HG02981 (cell line): ENCODE measurements around the gene KEL.
A peak's percentile ranks its signal among the peaks of the same experiment; 100 is the strongest.

Experiments used
- ATAC-seq: cut with Tn5 transposase; IDR thresholded peaks from one replicate; pipeline ENCODE4 v1.9.1; 2021; ENCODE audit warnings: mild to moderate bottlenecking, moderate library complexity; ENCODE audit not compliant: unreplicated experiment

KEL gene

DNA sequence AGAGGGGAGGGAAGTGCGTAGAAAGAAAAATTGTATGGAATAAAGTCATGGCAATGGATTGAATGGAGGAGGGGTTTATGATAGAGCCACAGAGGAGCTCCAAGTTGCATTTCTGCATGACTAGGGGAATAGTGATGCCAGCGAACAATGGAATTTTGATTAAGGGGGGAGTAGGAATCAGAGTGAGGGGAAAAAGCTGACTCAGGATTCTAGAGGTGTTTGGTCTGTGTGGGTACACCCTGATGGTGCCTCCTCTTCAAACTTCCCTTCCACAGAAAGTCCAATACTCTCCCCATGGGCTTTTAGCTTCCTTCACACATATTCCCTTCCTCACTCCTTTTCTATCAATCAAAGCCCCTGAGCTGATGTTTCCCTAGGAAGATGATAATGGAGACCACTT is 1.8 kb upstream of the KEL start:
- no peak for ATAC-seq

DNA sequence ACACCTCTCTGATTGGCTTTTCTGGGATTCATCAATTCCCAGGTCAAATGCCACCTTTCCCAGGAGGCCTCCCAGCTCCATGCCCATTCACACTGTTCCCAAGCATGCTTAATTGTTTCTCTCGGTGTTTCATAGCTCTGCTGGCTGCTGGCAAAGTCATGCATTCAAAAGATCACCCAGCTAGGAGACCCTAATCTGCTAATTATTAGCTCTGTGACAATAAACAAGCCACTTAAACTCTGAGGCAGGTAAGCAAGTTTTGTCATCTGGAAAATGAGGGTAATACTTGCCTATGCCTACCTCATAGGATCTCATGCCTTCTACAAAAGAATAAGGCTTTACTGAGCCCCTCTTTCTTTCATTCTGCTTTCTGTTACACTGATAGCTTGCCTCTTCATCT is 828 bp upstream of the KEL start:
- no peak for ATAC-seq

DNA sequence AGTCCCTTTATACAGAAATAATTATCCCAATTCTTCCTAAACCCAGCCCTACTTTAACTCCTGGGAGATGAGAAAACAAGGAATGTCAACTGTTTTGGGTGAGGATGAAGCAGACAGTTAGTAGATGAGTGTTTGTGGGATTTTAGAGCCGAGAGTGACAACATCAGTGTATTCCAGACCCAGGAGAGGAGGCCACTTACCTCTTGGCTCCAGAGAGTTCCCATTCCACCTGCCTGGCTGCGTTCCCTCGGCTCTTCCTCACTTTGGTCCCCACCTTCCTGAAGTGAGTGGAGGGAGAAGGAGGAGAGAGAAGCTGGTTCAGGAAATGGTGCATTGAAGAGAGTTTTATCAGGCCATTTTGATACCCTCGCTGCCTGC is 579 bp downstream of the KEL start:
- ATAC-seq: no peak

DNA sequence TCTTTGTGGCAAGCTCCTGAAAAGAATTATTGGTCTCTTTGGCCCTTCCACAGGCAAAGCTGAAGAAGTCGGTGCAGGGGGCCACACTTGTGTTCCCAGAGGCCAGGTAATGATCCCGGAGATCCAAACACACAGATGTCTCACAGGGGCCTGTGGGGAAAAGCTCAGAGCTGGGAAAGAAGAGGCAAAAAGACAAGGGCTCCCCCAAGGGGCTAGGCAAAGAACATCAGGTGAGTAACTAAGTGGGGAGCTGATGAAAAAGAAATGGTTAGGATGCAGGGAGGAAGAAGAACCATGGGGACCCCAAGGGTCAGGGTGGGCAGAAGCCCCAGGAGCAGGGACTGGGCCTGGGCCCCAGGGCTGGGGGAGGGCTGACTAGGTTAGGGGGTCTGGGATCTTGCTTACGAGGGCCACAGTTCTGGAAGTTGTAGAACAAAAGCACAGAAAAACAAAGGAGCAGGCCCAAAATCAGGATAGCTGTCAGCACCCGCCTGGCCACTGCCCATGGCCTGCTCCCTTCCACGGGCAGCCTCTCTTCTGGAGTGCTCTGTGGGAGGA is 1.1 kb downstream of the KEL start:
- no peak for ATAC-seq

DNA sequence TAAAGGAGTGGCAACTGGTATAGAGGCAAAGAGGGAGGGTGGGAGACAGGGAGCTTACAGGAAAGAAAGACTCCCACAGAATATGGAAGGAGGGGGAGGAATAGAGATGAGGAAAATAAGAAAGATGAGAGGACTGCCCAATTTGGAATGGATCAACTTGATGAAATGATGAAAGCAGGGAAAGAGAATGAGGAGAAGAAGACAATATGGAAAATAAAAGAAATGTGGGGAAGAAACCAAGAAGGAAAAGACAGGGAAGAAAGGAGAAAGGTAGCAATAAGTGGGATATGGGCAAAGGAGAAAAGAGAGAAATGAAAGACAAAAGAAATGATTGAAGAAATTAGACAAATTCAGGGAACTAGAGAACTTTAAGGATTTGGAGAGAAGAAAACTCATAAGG is 3.0 kb downstream of the KEL start:
- no peak for ATAC-seq

DNA sequence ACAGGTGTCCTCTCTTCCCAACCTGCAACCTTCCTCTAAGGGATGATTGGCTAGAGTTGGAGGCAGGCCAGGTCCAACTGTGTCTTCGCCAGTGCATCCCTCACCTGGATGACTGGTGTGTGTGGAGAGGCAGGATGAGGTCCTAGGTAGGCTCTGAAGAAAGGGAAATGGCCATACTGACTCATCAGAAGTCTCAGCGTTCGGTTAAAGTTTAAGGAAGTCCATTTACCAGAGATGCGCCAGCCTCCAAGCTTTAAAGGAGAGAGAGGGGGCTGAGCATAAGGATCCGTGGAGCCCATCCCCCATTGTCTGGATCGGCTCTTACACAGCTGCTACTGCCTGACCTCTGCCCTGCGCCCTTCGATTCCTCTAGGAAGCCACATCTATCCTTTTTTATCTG is 4.4 kb downstream of the KEL start:
- ATAC-seq: no peak

DNA sequence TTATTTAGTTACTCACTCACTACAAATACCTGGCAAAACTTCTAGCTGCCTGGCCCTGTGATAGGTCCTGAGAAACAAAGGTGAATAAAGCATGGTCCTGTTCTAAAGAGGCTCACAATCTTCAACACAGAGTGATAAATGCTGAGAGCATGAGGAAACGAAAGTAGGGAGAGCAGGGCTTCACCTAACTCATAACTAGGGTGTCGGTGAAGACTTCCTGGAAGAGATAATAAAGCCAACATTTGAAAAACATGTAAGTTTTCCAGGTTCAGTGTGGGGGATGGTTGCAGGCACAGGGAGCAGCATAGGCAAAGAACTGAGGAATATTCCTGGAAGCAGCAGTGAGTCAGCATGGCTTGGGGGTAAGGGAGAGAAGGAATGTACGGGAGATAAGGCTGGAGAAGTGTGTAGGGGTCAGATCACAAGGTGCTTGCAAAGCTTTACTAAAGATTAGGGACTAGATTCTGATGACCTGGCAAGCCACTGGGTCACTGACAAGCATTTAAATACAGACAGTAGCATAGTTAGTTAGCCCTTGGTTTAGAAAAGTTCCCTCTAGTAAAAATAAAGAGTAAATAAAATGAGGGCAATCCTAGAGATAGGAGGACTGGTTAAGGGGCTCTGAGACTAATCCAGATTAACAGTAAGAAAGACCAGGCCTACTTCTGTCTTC is 5.1 kb downstream of the KEL start:
- no peak for ATAC-seq

DNA sequence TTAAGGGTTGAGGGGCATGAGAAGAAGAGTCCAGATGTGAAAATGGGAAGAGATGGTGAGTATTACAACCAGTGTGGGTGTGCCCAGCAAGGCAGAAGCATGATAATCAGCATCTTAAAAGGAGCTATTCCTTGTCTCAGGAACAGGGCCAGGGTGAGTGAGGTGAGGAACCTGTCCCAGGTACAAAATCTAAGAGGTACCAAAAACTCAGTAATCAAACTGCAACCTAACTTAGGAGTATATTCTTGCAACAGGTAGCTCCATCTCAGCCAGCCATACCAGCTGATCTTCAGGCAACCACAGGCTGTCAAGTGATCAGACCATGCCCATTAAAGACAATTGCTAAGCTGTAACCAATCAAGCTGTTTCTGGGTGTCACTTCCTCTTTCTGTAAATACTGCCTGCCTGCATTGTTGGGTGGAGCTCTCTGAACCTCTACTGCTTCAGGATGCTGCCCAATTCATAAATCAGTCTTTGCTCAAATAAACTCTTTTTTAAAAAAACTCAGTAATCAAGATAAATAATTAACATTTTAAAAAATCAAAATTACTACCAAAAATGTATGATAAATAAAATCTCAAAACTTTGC is 7.4 kb downstream of the KEL start:
- ATAC-seq: peak; percentile 84

DNA sequence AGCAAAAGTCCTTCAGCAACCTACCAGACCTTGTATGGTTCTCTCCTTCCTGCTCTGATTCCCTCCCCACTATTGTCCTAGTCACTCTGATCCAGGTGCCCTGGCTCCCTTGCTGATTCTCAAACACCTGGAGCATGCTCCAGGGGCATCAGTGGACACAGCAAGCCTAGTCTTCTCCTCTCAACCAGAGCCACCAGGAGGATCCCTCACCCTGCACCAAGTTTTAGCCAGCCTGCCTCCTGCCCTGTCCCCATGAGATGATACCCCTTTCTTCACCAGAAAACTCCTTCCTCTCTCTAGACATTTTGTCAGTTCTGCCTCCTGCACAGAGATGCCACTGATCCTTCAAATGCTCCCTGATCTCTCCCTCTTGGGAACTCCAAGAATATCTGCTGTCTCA is 11.9 kb downstream of the KEL start:
- ATAC-seq: no peak

DNA sequence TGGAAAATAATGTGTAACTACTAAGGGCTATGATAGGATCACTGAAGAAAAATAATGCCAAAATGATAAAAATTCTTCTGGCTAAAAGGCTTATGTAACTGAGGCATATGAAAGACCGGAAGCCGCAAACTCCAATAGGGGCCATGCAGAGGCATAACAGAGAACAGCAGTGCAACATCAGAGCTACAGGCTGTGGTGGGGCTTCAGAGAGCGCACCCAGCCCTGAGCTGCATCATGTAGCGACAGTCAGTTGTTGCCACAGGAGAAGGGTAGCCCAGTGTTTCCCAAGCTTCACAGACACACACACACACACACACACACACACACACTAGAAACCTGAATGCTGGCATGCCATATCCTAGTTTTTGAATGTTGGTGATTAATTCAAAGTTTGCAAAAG is 13.6 kb downstream of the KEL start:
- no peak for ATAC-seq

DNA sequence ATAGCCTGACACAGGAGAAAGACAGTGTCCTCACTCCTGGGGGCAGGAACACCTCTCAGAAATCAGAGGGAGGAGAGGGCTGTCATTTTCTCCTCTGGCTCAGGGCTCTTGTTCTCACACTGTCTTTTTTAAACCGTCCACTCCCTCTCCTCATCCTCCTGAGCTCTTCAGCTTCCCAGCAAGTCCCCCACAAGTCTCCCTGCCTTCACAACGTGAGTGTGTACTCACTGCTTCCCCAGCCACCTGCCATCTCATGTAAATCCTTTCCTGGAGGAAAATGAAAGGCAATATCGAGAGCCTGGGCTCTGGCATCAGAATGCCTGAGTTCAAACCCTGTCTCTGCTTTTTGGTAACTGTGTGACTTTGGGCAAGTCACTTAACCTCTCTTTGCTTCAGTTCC is 17.2 kb downstream of the KEL start:
- ATAC-seq: no peak

DNA sequence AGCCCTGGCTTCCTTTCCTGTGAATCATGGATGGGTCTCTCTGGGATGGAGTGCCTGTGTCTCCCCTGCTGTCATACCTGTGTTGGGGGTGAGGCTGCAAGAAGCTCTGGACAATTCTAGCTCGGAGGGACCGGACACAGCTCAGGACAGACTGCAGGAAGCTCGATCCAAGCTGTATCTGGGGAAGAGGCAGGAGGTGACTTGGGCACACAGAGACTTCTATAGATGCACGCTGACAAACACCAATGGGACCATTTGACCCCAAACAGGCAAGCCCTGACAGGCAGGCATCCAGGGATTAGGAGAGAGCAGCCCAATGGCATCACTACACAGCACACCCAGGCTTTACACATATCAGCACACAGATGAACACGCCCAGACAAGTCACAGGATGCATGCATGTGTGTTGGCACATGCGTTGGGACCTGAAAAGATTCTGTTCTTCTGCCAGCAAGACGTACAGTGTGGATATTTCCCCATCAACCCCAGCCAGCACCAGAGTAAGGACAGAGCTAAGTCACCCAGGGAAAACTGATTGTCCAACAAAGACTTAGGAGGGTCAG is 18.4 kb downstream of the KEL start:
- no peak for ATAC-seq

DNA sequence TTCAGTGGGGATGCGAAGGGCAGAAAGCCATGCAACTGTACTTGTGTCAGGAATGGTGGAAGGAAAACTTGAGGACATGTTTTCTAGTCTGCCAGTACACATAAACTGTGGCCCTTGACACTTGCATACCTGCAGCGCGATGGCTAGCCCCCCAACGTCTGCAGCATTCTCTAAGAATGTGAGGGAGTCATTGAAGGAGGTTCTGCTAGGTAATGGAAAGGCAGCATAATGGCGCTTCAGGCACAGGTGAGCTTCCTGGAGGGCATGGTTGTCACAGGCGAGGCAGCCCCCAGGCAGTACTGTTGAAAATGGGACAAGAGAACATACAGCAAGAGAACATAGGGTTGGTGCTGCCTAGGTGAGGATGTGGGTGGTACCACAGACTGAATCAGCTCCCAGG is 19.4 kb downstream of the KEL start:
- ATAC-seq: no peak

DNA sequence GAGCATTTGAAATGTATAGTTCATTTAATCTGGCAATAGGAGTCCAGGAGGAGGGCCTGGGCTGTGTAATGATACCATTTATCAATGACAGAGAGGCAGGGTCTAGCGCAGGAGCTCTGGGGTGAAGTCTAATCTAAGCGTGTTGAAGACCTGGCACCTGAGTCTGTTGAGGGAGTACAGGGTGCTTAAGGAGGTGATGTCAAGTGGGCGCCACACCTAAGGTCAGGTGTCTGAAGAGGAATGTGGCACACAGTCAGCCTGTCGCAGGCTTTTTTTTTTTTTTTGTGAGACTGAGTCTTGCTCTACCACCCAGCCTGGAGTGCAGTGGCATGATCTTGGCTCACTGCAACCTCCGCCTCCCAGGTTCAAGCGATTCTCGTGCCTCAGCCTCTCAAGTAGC is 20.6 kb downstream of the KEL start:
- no peak for ATAC-seq

DNA sequence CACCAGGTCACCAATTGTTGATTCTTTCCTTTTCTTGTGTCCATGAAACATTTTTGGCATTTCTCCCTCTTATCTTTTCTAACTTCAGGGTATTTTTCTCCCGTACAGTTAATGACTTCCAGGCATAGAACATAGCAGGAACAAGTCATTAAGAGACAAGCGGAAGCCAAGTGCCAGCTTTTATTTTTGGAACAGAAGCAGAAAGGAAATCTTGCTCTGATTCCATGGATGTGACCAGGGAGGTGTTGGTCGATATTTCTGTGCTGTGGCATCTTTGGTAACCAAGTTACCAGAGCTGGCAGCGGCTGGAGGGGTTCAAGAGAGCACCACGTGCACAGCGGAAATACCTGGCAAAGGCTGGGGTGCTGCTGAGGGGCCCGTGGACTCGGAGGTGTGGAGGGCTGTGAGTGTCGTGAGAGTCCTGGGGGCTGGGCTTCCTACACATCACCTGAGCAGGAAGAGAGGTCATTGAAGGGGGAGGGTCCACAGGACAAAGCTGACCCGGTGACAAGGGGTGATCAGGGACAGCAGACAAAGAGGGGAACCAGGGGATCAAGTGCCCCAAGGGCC is 21.1 kb downstream of the KEL start:
- ATAC-seq: no peak

DNA sequence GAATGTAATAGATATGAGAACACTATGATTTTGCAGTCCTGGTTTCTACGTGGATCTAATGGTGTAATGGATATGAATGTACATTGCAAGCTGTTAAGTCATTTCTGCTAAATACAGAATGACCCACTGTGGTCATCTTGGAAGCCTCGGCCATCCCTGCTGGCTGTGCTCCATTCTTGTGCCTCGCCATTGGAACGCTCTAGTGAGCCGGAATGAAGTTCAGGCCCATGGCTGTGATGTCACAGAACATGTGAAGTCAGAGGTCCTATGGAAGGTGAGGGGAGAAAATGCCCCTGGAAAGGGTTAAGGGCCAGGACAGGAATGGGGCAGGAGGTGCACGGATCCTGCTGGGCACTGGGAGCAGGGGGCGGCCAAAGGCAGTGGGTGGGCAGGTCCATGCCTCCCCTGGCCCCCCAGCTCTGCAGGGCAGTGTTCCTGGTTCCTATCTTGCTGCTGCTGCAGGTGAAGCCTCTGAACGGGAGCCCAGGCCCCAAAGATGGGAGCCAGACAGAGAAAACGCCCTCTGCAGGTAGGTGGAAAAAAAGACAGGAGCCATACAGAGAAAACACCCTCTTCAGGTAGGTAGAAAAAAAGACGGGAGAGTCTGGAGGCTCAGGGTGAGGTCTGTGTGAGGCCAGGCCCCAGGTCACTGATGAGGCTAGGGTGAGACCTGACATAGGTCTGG is 22.8 kb downstream of the KEL start, which contains the start of gene LLCFC1:
Gene LLCFC1 (plus strand): TSS at position 259 of the 685 bp plus-strand sequence. CDS start 138 bp downstream, at position 397.
- no peak for ATAC-seq

DNA sequence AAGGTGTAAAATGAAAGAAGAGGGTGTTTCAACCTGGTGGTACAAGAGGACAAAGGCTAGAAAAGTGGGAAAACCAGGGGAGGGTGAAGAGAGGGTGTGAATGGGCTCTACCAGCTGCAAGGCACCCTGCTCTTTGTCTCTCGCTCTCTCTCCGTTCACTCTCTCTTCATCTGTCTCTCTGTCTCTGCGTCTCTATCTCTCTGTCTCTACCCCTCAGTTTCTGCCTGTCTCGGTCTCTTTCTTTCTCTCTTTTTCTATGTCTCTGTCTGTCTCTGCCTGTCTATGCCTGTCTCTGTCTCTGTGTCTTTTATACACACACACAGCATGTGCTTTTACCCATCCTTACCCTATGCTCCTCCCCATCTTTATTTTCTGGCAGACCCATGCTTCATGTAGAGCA is 23.6 kb downstream of the KEL start:
- no peak for ATAC-seq

DNA sequence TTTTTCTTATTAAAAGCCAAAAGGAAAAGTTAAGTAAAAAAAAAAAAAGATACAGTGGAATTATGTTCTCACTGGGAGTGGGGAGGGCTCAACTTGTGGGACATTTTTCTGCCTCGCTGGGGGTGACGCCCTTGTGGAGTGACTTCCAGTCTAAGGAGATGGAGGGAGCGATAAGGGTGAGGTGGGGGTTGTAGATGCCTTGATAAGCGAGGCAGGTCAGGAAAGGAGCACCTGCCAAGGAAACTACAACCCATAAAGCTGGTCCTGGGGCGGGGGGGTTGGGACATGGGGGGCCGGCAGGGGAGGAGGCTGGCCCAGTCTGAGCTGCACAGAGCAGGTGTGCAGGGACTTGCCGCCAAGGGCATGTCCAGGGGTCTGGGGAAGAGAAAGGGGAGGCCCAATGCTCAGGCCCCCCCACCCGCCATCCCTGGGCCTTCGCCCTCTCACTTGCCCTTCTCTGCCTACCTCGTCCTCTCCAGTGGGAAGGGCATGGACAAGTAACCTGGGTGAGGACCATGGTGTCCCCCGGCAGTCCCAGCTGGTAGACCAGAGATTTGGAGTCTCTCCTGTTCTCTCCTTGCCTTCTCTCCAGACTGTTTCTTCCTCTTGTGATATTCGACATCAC is 26.1 kb downstream of the KEL start:
- ATAC-seq: no peak

DNA sequence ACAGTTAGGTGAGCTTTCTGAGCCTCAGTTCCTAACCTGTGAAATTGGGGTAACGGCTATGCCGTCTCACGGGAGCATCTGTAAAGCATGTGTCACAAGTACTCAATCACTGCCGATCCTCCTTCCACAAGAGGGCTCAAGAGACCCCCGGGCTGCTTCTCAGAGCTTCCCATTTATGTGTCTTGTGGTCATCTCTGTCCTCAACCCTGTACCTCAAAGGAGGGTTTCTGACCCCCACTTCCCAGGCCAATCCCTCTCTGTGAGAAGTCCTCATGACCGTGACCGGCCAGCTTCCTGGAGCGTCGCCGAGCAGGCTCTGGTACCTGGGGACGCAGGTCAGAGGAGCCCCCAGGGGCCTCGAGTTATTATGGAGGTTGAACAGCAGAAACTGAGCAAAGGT is 28.1 kb downstream of the KEL start:
- no peak for ATAC-seq

DNA sequence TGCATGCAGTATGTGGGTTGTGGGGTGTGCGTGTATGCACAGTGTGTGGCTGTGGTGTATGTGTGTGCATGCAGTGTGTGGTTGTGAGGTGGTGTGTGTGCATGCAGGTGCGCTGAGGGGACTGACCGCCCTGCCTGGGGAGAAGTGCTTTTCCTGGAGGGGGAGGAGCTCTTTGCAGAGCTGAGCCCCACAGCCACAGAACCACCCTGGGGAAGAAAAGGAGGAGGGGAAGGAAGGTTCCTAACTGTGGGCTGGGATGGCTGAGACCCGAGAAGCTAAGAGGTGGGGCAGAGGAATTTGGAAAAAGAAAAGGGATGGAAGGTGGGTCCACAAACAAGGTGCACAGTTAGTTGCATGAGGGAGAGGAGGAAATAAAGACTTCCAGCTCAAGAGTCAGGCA is 28.5 kb downstream of the KEL start, which contains the start of gene TRPV5:
Gene TRPV5 (minus strand): TSS at position 123 of the 400 bp plus-strand sequence. CDS start 287 bp downstream, outside the sequence.
- no peak for ATAC-seq

DNA sequence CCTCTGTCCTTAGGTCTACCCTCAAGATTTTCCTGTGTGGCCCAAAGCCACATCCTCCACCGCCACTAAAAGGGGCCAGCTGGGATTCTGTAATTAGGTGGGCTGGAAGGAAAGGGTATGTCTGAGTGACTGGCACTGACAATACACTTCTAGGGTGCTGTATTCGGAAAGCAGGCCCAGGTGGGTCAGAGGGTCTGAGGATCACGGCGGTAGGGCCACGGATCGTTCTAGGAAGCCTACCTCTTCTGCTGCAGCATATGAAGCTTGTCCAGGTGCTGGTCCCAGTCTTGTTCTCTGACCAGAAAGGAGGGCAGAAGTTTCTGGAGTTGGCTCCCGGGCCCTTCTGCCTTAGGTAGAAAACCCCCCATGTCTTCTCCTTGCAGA is 29.1 kb downstream of the KEL start:
- no peak for ATAC-seq
